ENCODE results near the gene ADGRE1.

ADGRE1 gene

GRCh38 chr19:6970443-6970842 lies 83.1 kb downstream of the ADGRE1 start:
- Histone ChIP-seq H3K9me2 (replicated peaks; ENCODE audit: insufficient read depth, low read length) (no peaks in the 10 kb centered on the region), H3K4me3 (ENCODE audit: insufficient read depth, low read length, poor library complexity, severe bottlenecking) (no peak overlapping the region), H3F3A (ENCODE audit: insufficient read depth) (no peaks in the 10 kb centered on the region), H2AFZ (ENCODE audit: low read depth, low read length, severe bottlenecking) (no peak overlapping the region), H4K20me1 (ENCODE audit: low read depth, low read length) (no peaks in the 10 kb centered on the region), H3K9me3 (ENCODE audit: insufficient read depth, low read length) (no peaks in the 10 kb centered on the region), H3K27ac (ENCODE audit: low read depth, low read length) (no peak overlapping the region), H3K36me3 (ENCODE audit: low read length) (no peaks in the 10 kb centered on the region), H3K27me3 (ENCODE audit: low read length) (no peaks in the 10 kb centered on the region), H3K79me2 (ENCODE audit: insufficient read depth, low read length) (no peaks in the 10 kb centered on the region), H3K4me2 (ENCODE audit: low read depth, low read length, poor library complexity, severe bottlenecking) (no peak overlapping the region), H3K9ac (ENCODE audit: low read length) (no peak overlapping the region)
- no peak for TF ChIP-seq EZH2phosphoT487 (conservative IDR thresholded peaks at IDR 0.05; ENCODE audit: low read length)
- no peak for TF ChIP-seq CTCF (IDR thresholded peaks at IDR 0.05; ENCODE audit: insufficient read depth, low read length, poor library complexity, severe bottlenecking)

GRCh38 chr19:6971366-6971765 lies 84.0 kb downstream of the ADGRE1 start:
- Histone ChIP-seq H3K27ac (ENCODE audit: low read depth, low read length) (no peak overlapping the region), H3K9me2 (replicated peaks; ENCODE audit: insufficient read depth, low read length) (no peaks in the 10 kb centered on the region), H3K4me2 (ENCODE audit: low read depth, low read length, poor library complexity, severe bottlenecking) (no peak overlapping the region), H4K20me1 (ENCODE audit: low read depth, low read length) (no peaks in the 10 kb centered on the region), H3K79me2 (ENCODE audit: insufficient read depth, low read length) (no peaks in the 10 kb centered on the region), H2AFZ (ENCODE audit: low read depth, low read length, severe bottlenecking) (no peak overlapping the region), H3K4me3 (ENCODE audit: insufficient read depth, low read length, poor library complexity, severe bottlenecking) (no peak overlapping the region), H3F3A (ENCODE audit: insufficient read depth) (no peaks in the 10 kb centered on the region), H3K27me3 (ENCODE audit: low read length) (no peaks in the 10 kb centered on the region), H3K9ac (ENCODE audit: low read length) (no peak overlapping the region), H3K9me3 (ENCODE audit: insufficient read depth, low read length) (no peaks in the 10 kb centered on the region), H3K36me3 (ENCODE audit: low read length) (no peaks in the 10 kb centered on the region)
- TF ChIP-seq CTCF (IDR thresholded peaks at IDR 0.05; ENCODE audit: insufficient read depth, low read length, poor library complexity, severe bottlenecking) (no peak), EZH2phosphoT487 (conservative IDR thresholded peaks at IDR 0.05; ENCODE audit: low read length) (no peak)

- Histone ChIP-seq H3K9me3 (ENCODE audit: insufficient read depth, low read length) (peaks cover 15% of the 10 kb centered on the region; the same call in 1 of the 2 replicates), H3K27ac (ENCODE audit: low read depth, low read length) (no peak overlapping the region), H3K79me2 (ENCODE audit: insufficient read depth, low read length) (no peaks in the 10 kb centered on the region), H3F3A (ENCODE audit: insufficient read depth) (no peaks in the 10 kb centered on the region), H3K9ac (ENCODE audit: low read length) (no peak overlapping the region), H3K4me2 (ENCODE audit: low read depth, low read length, poor library complexity, severe bottlenecking) (no peak overlapping the region), H3K36me3 (ENCODE audit: low read length) (no peaks in the 10 kb centered on the region), H3K27me3 (ENCODE audit: low read length) (no peaks in the 10 kb centered on the region), H4K20me1 (ENCODE audit: low read depth, low read length) (no peaks in the 10 kb centered on the region), H2AFZ (ENCODE audit: low read depth, low read length, severe bottlenecking) (no peak overlapping the region), H3K9me2 (replicated peaks; ENCODE audit: insufficient read depth, low read length) (no peaks in the 10 kb centered on the region), H3K4me3 (ENCODE audit: insufficient read depth, low read length, poor library complexity, severe bottlenecking) (no peak overlapping the region)
- no peak for TF ChIP-seq CTCF (IDR thresholded peaks at IDR 0.05; ENCODE audit: insufficient read depth, low read length, poor library complexity, severe bottlenecking)
- no peak for TF ChIP-seq EZH2phosphoT487 (conservative IDR thresholded peaks at IDR 0.05; ENCODE audit: low read length)
These were observed 88.8 kb downstream of the ADGRE1 start for GRCh38 chr19:6976197-6976596.
